GM18505 (cell line): Measurements from ENCODE around the gene RESP18.
"Not testable (repeated sequence)": the region's sequence is repeated elsewhere in the genome, so short reads cannot be mapped to it uniquely, and the experiment has no call there.

Source experiments
- ATAC-seq: cut with Tn5 transposase; IDR thresholded peaks from one replicate; pipeline ENCODE4 v1.9.1; 2021; ENCODE audit not compliant: unreplicated experiment
- POLR2A ChIP-seq: IDR thresholded peaks from 4 replicates; pipeline ENCODE4 v1.6.1; 2011; ENCODE audit warnings: borderline replicate concordance; ENCODE audit not compliant: insufficient read depth, insufficient read length; ENCODE audit errors: extremely low read depth

The RESP18 gene

GRCh38 chr2:219293736-219294231 is 38.8 kb downstream of the RESP18 start:
- ATAC-seq, result no peak
- TF ChIP-seq POLR2A, result no peak

GRCh38 chr2:219292616-219293015 is 39.9 kb downstream of the RESP18 start:
- no peak for TF ChIP-seq POLR2A
- ATAC-seq, result no peak

- no peak for TF ChIP-seq POLR2A
- no peak for ATAC-seq
Measured at GRCh38 chr2:219291910-219292490, 40.5 kb downstream of the RESP18 start.

- no peak for TF ChIP-seq POLR2A
- no peak for ATAC-seq
Measured at GRCh38 chr2:219291394-219291793, 41.1 kb downstream of the RESP18 start.

GRCh38 chr2:219290381-219291171 is 42.0 kb downstream of the RESP18 start:
- no peak for TF ChIP-seq POLR2A
- ATAC-seq, result no peak

GRCh38 chr2:219289537-219290361 is 42.8 kb downstream of the RESP18 start:
- ATAC-seq, result no peak
- no peak for TF ChIP-seq POLR2A

- no peak for TF ChIP-seq POLR2A
- no peak for ATAC-seq
Measured at GRCh38 chr2:219289195-219289536, 43.4 kb downstream of the RESP18 start.

- ATAC-seq, result no peak
- no peak for TF ChIP-seq POLR2A
Measured at GRCh38 chr2:219287580-219288265, 44.8 kb downstream of the RESP18 start.

GRCh38 chr2:219287116-219287440 is 45.5 kb downstream of the RESP18 start:
- ATAC-seq, result not testable (repeated sequence)

- TF ChIP-seq POLR2A, result no peak
- no peak for ATAC-seq
Measured at GRCh38 chr2:219286436-219287115, 46.0 kb downstream of the RESP18 start.

GRCh38 chr2:219285894-219286425 is 46.6 kb downstream of the RESP18 start:
- TF ChIP-seq POLR2A, result no peak
- ATAC-seq, result no peak

- TF ChIP-seq POLR2A, result no peak
- ATAC-seq, result no peak
Measured at GRCh38 chr2:219285373-219285735, 47.2 kb downstream of the RESP18 start.
